T47D (cell line): ENCODE results near the gene UBE2C.

ENCODE experiments used
- DNase-seq, 2 experiments: peaks; one replicate each; pipeline versions ENCODE4 v3.0.0 to v3.0.0-alpha.2; 2011 to 2012; ENCODE audit warnings: low read depth in 1 of 2, low spot score in 1 of 2
- JUND ChIP-seq: IDR thresholded peaks from 2 replicates; pipeline ENCODE4 v1.6.1; 2012; ENCODE audit warnings: low read depth
- in situ Hi-C: cut with HindIII; loops from 2 replicates; pipeline ENCODE4 v1.10.0; 2016; ENCODE audit warnings: low sequenced_read_pairs, low pct_unique_long_range_greater_than_20kb

Gene UBE2C

DNA sequence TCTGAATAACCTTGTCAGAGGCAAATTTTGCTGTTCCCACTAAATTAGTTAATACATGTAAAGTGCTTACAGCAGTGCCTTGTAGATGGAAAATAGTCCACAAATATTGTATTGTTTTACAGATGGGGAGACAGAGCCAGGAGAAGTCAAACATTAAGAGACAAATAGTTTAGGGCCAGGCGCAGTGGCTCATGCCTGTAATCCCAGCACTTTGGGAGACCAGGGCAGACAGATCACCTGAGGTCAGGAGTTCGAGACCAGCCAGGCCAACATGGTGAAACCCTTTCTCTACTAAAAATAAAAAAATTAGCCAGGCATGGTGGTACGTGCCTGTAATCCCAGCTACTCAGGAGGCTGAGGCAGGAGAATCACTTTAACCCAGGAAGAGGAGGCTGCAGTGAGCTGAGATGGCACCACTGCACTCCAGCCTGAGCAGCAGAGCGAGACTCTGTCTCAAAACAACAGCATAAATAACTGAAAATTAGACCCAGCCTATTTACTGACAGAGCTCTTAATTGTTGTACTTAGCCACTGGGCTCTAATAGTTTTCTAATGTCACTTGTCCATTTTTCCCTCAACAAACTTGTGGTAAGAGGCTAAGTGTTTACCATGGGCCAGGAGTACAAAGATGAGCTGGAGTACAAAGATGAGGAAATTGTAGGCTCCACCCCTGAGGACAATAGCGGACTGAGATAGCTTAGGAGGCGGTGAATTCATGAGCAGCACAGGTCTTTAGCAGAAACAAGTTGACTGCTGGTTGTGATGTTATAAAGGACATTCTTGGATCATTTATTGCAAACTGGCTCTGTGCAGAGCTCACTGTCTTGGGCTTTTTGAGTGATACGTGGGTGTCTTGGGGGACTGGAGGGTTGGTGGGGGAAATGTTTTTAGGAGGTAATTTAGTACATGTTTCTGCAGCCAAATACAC is 51.4 kb downstream of the UBE2C start:
- DNase-seq: no peak
- no peak for TF ChIP-seq JUND
- in situ Hi-C loops: no loop called here

DNA sequence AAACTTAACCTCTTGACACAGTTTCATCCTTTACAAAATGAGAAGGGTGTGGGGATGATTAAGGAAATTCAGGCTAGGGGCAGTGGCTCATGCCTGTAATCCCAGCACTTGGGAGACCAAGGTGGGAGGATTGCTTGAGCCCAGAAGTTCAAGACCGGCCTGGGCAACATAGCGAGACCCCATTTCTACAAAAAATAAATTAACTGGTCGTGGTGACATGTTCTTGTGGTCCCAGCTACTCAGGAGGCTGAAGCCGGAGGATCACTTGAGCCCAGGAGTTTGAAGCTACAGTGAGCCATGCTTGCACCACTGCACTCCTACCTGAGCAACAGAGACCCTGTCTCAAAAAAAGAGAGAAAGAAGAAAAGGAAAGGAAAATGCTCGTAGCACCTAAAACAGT is 54.0 kb downstream of the UBE2C start:
- in situ Hi-C loops: no loop called here
- no peak for TF ChIP-seq JUND
- DNase-seq: no peak
